Esophagus muscularis mucosa (tissue), 2 donors: ENCODE data around the gene DRD3.

Source experiments
- EP300 ChIP-seq: sonication (generic); formaldehyde crosslinking; IDR thresholded peaks from one replicate; pipeline ENCODE4 v1.6.1; 2017; ENCODE audit warnings: antibody characterized with exemption
- POLR2A ChIP-seq: fragments of 450-650 bp; IDR thresholded peaks from one replicate; pipeline ENCODE4 v1.6.1; 2017; ENCODE audit warnings: antibody characterized with exemption, moderate library complexity, mild to moderate bottlenecking, low read depth

DNA sequence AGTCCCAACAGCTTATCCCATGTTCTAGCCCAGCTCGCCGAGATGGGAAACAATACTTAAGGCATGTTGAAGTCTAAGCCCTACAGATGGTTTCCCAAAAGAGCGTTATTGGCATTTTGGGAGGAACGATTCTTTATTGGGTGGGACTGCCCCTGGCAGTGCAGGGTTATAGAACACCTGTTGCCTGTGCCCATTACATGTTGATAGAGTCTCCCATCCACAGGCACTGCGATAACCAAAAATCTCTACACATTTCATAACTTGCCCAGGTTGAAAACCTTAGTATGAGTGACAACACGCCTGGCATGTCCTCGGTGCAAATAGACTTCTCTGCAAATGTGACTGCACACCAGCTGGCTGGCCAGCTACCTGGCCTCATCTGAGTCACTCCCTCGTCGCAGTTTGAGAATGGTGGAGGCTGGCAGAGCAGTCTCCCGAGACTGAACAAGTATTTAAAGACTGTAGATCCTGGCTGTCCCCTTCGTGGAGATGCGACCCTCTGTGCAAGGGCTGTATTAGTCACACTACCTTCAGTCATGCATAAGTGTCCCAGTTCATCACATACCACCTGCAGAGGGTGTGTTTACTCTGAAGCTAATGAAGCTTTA lies 39.8 kb upstream of the DRD3 start:
- no peak for TF ChIP-seq POLR2A
- no peak for TF ChIP-seq EP300
